ENCODE data around the gene TMEM187.

The TMEM187 gene

GRCh38 chrX:154017766-154018517 is 45.4 kb downstream of the TMEM187 start:
- TF ChIP-seq CTCF (IDR thresholded peaks at IDR 0.05; ENCODE audit: insufficient read depth, low read depth, low read length, missing control alignments) = no peak
- DNase-seq (ENCODE audit: low read depth) = no peak
- peak overlapping the region; percentile 56 for H3K4me3 ChIP-seq (ENCODE audit: low read length)

DNA sequence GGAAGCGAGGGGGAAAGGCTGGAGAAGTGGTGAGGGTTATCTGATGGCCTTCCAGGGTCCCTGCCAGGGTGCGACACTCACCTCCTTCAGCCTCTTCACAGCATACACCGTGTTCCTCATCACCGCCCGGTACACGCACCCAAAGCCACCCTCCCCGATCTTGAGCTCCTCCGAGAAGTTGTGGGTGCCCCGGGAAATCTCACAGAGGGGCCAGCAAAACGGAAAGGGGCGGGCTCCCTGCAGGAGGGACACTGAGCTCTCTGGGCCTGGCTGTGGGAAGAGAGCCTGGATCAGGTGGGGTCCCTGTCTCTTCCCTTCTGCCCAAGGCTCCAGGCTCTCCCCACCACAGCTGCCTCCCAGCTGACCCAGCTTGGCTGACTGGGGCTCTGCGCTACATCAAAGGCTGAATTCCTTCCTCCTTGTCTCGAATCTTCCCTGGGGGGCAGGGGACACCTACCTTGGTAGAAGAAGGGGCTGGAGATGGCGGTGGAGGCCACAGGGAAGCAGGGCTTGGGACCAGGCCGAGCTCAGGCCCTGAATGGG is 46.0 kb downstream of the TMEM187 start:
- no peak for DNase-seq (ENCODE audit: low read depth)
- peak overlapping the region; percentile 56 for H3K4me3 ChIP-seq (ENCODE audit: low read length)
- TF ChIP-seq CTCF (IDR thresholded peaks at IDR 0.05; ENCODE audit: insufficient read depth, low read depth, low read length, missing control alignments) = no peak

- TF ChIP-seq CTCF (IDR thresholded peaks at IDR 0.05; ENCODE audit: insufficient read depth, low read depth, low read length, missing control alignments) = no peak
- H3K4me3 ChIP-seq (ENCODE audit: low read length) = peak overlapping the region; percentile 56
- DNase-seq (ENCODE audit: low read depth) = no peak
Observed at GRCh38 chrX:154019061-154019621, 46.6 kb downstream of the TMEM187 start.

- TF ChIP-seq CTCF (IDR thresholded peaks at IDR 0.05; ENCODE audit: insufficient read depth, low read depth, low read length, missing control alignments) = no peak
- H3K4me3 ChIP-seq (ENCODE audit: low read length) = peak within 1 kb of the TSS; percentile 56
- peak; percentile 56 for DNase-seq (ENCODE audit: low read depth)
Observed at GRCh38 chrX:154019633-154020528, 47.3 kb downstream of the TMEM187 start, which contains the start of gene IRAK1. Gene IRAK1 (minus strand): TSS chrX:154019902. CDS start chrX:154019812, 90 bp downstream.

DNA sequence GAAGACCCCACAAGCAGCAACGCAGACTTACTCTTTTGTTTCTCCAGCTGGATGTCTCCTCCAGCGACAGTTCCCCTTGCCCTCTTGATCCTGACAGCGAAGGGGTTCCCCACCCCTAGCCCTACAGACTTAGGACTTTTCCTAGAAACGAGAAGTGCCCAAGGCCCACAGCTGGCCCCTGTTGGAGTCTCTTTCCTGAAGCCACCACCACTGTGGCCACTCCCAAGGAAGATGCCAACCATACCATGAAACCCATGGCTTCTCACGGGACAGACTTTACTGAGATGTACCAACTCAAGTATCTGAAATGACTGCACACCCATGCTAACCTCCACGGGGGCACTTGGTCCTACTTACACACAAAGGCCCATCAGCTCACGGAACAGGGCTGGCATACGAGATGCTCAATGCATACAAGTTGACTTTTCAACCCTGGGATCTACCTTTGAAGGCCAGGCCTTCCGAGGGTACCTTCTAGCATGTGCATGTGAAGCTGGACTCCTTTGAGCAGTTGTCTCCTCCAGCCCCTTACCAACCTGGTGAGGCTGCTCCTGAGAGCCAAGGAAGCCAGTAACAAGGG is 48.1 kb downstream of the TMEM187 start:
- no peak for DNase-seq (ENCODE audit: low read depth)
- no peak for TF ChIP-seq CTCF (IDR thresholded peaks at IDR 0.05; ENCODE audit: insufficient read depth, low read depth, low read length, missing control alignments)
- H3K4me3 ChIP-seq (ENCODE audit: low read length) = peak overlapping the region; percentile 46

DNA sequence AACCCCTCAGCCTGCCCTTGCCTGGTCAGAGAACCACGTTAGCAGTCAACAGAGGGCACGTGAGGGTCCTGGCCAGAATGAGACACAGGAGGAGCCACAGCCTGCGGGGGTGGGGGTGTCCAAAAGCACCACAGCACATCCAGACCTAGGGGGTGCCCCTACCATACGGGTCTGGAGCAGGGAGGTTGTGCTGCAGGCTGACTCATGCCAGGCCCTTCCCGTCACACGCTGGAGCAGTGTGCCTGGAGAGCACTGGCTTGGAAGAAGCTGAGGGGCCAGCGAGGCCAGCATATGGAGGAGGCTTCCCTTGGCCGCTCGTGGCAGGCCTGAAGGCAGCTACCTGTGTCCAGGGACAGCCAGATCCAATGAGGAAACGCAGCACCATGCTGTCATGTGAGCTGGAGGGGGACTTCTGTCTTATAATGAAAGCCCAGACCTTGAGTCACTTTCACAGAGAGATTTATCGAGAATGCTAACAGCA is 48.6 kb downstream of the TMEM187 start:
- DNase-seq (ENCODE audit: low read depth) = peak; percentile 38
- TF ChIP-seq CTCF (IDR thresholded peaks at IDR 0.05; ENCODE audit: insufficient read depth, low read depth, low read length, missing control alignments) = no peak
- no peak overlapping the region for H3K4me3 ChIP-seq (ENCODE audit: low read length)

Data from epithelial cell of esophagus (primary cell).